HG03439 (cell line): ENCODE data around the gene BBS4.

Experiments used
- ATAC-seq: cut with Tn5 transposase; IDR thresholded peaks from one replicate; pipeline ENCODE4 v1.9.1; 2021; ENCODE audit warnings: mild to moderate bottlenecking, moderate library complexity; ENCODE audit not compliant: unreplicated experiment

The BBS4 gene

DNA sequence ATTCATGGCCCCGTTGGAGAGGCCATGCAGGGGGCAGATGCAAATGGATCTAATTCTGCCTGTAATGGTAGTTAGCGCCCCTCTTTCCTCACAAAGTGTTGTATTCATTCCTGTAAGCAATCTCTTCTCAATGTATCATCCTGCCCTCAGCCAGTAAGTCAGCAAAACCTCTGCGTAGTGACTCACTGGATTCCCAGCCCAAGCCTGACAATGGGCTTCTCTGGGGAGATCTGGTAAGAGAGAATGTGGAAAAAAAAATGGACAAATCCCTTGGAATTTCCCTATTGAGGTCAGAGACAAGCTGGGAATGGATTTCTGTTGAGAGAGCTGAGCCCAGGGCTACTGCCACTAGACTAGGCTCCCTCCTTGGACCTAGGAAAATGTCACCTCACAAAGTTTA is 72.2 kb downstream of the BBS4 start:
- ATAC-seq, result no peak

DNA sequence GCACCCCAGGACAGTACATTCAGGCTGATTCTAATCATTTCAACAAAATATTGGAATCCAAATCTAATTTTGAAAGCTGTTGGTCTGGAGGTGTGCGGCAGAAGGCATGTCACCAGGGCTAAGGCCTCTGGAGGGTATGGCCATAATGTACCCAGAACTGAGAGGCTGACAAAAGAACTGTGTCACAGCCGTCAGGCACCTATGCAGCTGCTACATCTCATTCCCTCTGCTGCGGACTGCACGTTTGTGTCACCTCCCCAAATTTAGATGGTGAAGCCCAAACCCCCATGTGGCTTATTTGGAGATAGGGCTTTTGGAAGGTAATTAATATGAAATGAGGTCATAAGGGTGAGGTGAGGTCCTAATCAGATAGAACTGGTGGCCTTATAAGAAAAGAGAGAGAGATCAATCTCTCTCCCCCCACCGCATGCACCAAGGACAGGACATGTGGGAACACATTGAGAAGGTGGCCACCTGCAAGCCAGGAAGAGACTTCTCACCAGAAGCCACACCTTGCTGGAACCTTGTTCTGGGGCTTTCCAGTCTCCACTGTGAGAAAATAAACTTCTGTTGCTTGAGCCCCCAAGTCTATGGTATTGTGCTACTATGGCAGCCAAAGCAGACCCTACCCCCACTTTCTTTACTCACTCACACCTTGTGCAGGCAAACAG is 74.7 kb downstream of the BBS4 start:
- no peak for ATAC-seq

- no peak for ATAC-seq
These were observed 78.6 kb downstream of the BBS4 start for GRCh38 chr15:72764656-72765055.

GRCh38 chr15:72766025-72766424 is 80.0 kb downstream of the BBS4 start:
- no peak for ATAC-seq

- no peak for ATAC-seq
These were observed 80.8 kb downstream of the BBS4 start for GRCh38 chr15:72766780-72767179.

- no peak for ATAC-seq
These were observed 84.8 kb downstream of the BBS4 start for GRCh38 chr15:72770673-72771328.

- no peak for ATAC-seq
These were observed 85.3 kb downstream of the BBS4 start for GRCh38 chr15:72771329-72771725.

DNA sequence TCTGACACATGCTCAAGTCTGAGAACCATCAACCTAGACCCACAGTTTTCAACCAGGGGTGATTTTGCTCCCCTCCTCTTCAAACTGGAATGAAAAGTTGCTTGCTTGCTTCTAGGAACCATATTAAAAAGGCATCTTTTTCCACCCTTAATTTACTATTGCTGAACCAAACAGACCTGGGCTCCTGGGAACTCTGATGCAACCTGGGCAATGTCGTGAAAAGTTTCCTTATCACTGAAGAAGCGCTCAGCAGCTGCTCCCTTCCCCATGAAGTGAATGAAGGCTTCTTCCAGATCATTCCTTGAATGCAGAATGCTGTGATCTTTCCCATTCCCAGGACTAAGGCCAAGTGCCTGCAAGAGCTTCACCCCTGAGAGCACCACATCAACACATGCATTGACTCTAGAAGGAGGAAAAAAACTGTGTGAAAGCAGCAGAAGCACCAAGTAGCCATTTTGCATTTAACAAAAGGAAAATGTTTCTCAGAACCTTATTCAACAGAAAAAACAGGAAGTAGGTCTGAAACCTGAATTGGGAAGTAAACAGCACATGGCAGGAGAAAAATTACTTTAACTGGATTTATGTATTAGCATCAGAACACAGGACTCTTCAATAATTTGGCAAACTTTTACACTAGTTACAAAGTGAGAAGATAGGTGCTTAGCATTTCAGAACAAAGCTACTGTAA is 88.8 kb downstream of the BBS4 start:
- no peak for ATAC-seq

- no peak for ATAC-seq
These were observed 92.8 kb downstream of the BBS4 start for GRCh38 chr15:72778796-72779195.

DNA sequence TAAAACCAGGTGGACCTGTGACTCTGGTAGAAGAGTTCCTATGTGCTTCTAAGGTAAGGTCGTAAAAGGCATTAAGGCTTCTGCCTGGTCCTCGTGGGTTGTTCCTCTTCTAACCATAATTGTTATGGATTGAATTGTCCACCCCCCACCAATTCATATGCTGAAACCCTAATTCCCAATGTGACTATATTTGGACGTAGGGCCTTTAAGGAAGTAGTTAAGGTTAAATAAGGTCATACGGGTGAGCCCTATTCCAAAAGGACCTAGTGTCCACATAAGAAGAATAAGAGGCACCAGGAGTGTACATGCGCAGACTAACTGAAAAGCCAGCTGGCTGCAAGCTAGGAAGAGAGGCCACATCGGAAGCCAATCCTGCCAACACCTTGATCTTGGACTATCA is 95.6 kb downstream of the BBS4 start:
- ATAC-seq, result no peak

DNA sequence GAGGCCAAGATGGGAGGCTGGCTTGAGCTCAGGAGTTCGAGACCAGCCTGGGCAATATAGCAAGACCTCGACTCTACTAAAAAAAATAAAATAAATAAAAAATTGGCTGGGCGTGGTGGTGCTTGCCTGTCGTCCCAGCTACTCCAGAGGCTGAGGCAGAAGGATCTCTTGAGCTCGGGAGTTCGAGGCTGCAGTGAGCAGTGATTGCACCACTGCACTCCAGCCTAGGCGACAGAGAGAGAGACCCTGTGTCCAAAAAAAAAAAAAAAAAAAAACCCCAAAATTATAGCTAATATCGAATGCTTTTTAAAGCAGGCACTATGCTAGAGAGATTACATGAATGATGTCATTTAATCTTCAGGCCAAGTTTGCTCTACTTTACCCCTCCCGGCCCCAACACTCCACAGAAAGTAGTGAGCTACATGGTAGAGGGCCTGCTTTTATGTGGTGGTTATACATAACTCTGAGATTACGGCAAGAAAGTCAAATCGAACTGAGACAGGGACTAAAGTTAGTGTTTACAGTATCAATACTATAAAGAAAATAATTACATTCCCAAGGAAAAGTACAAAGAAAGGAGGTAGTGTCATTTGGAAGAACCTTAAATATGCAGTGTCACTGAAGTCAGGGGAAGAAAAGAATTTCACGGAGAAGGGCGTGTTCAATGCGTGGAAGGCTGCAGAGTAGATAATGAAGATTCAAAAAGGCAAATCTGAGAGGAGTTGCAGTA is 96.4 kb downstream of the BBS4 start:
- no peak for ATAC-seq

DNA sequence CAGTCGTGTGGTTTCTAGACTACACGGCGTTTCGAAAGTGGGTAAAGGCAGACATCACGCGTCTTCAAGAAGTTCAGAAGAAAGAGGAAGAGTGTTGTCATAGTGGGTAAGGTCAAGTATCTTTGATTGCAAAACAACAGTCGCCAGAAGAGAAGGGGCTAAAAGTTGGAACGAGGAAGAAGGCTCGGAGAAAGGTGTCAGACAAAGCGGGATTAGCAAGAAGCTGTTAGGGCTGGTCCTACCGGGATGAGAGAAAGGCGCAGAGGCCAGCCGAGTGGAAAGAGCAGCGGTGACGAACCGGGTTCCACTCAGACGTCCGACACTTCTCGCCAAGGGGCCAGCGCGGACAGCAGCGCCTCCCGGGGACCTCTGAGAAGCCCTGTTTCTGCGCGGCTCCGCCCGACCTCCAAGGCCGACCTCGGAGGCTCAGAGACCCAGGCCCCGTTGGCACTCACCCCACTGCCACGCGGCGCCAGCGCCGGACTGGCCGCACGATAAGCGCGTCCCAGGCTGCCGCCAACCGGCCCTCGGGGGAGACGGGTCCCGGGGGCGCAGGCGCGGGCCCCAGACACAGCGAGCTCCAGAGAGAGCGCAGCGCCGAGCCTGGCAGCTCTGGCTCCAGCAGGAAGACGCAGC is 97.1 kb downstream of the BBS4 start:
- peak; percentile 39 for ATAC-seq

GRCh38 chr15:72783640-72784455 is 97.8 kb downstream of the BBS4 start, which contains the start of gene ADPGK:
Gene ADPGK (minus strand): TSS chr15:72783758. CDS start chr15:72783691, 67 bp downstream.
- peak; percentile 84 for ATAC-seq

- ATAC-seq, result no peak
These were observed 98.5 kb downstream of the BBS4 start for GRCh38 chr15:72784456-72784876.

DNA sequence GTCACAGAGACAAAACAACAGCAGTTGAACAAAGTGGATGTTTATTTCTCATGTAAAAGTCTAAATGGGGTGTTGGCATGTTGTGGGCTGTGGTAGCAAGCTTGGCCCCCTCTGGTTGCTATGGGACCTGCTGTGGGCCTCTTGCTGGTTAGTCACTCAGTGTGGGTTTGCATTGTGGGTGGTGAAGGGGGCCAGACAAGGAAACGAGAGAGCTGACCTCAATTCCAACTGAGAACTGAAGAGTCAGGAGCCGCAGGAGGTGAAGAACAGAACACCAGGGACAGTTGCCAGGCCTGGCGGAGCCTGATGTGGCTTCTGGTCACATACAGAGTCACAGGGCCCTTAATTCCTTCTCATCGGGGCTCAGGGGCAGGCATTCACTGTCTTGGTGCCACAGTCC is 99.4 kb downstream of the BBS4 start:
- ATAC-seq, result no peak

DNA sequence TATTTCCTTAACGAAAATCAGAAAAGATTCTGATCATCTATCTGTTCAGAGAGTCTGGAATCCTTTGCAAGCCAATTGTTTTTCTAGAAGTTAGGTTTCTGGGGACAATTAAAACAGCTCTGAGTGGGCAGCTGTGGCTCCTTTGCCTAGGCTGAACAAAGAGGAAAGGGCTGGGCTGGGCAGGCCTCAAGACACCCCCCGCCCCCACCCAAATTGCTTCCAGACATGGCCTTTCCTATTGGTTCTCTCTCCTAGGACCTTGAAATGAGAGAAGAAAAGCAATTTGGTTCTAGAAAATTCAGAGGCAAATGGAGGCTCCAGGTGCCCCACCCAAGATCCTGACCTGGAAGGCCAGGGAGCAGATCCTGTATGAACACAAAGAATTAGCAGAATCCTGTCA is 99.8 kb downstream of the BBS4 start:
- no peak for ATAC-seq

DNA sequence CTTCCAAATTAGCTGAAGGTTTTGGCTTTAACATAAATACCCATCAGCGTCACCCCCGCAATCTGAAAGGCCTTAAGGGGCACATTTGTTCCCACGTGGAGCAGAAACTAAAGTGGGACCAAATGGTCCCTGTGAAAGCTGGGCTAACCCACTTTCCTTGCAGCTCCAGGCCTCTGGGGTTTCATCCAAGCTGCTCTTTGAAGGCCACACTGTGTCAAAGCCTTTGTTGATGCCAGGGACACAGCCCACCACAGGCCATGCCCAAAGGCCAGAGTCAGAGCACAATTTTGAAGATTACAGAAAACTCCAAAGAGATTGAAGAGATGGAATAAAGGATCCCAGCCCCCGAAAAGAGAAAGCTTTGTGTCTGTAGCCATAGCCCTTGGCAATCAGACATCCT is 100.2 kb downstream of the BBS4 start:
- no peak for ATAC-seq

- no peak for ATAC-seq
These were observed 100.8 kb downstream of the BBS4 start for GRCh38 chr15:72786676-72787345.

DNA sequence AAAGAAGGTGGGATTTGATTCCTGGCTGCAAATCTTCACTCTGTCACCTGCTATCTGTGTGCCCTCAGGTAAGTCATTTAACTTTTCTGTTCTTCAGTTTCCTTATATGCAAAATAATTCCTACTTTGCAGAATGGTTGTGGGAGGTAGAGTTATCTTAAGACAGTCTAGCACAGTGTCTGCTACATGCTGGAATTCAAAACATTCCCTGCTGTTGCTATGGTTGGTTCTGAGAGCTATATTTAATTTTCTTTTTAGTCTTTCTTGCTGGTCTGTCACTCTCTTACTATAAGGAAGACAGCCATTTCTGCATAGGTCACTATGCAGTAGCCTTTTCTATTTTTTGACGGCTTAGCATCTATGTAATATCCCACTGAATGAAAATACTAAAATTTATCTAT is 101.5 kb downstream of the BBS4 start:
- ATAC-seq, result no peak
